H7 (cell line): ENCODE measurements around the gene PTCD1. TPM values are rescaled to one million over a fixed set of nuclear protein-coding genes. Genes with fewer than 3 reads are reported as not detected.

Experiments used
- total RNA-seq: library from RNA; depleted of rRNA; stranded (reverse); fragments of >200 nt; shearing (Covaris generic); gene quantifications from 2 replicates; pipeline ENCODE4 v1.2.3, GENCODE V29; 2014; rRNA removed

Gene PTCD1
- total RNA-seq, 1 experiment from 2014 or later, result 11.2 TPM

Other genes with a start within 250 kb of the PTCD1 start
- gene KPNA7, start 230.7 kb downstream of the PTCD1 start, total RNA-seq, result 0.07 TPM in 1 of 2 replicates, not detected in the other
- not detected in 2 replicates for gene MYH16, start 166.0 kb downstream of the PTCD1 start, total RNA-seq
- 168 and 188 TPM in 2 replicates for gene ARPC1A, start 112.9 kb downstream of the PTCD1 start, total RNA-seq
- gene ARPC1B, start 64.1 kb downstream of the PTCD1 start, total RNA-seq, result 108 and 126 TPM in 2 replicates
- 62.3 and 66.4 TPM in 2 replicates for gene PDAP1, start 30.2 kb downstream of the PTCD1 start, total RNA-seq
- 74.9 and 78.9 TPM in 2 replicates for gene BUD31, start 29.8 kb downstream of the PTCD1 start, total RNA-seq
- 93.5 and 95.1 TPM in 2 replicates for gene CPSF4, start 145 bp upstream of the PTCD1 start, total RNA-seq
- gene ATP5MF, start 27.4 kb upstream of the PTCD1 start, total RNA-seq, result 668 and 694 TPM in 2 replicates
- 9.9 and 14.9 TPM in 2 replicates for gene ZNF789, start 34.1 kb upstream of the PTCD1 start, total RNA-seq
- 18.4 and 20.1 TPM in 2 replicates for gene ZNF394, start 61.5 kb upstream of the PTCD1 start, total RNA-seq
- 20.0 and 28.7 TPM in 2 replicates for gene ZKSCAN5, start 65.9 kb upstream of the PTCD1 start, total RNA-seq
- 7.2 and 8.1 TPM in 2 replicates for gene FAM200A, start 113.3 kb upstream of the PTCD1 start, total RNA-seq
- 37.6 and 58.6 TPM in 2 replicates for gene ZNF655, start 119.8 kb upstream of the PTCD1 start, total RNA-seq
- gene TMEM225B, start 159.5 kb upstream of the PTCD1 start, total RNA-seq, result 0.48 and 0.52 TPM in 2 replicates
- 12.5 and 13.2 TPM in 2 replicates for gene ZSCAN25, start 178.1 kb upstream of the PTCD1 start, total RNA-seq
- gene CYP3A5, start 241.2 kb upstream of the PTCD1 start, total RNA-seq, result 0.31 TPM in 1 of 2 replicates, not detected in the other